Measurements from ENCODE around the gene NDUFB6.
"Not testable (repeated sequence)": the region's sequence is repeated elsewhere in the genome, so short reads cannot be mapped to it uniquely, and the experiment has no call there.

NDUFB6 gene

DNA sequence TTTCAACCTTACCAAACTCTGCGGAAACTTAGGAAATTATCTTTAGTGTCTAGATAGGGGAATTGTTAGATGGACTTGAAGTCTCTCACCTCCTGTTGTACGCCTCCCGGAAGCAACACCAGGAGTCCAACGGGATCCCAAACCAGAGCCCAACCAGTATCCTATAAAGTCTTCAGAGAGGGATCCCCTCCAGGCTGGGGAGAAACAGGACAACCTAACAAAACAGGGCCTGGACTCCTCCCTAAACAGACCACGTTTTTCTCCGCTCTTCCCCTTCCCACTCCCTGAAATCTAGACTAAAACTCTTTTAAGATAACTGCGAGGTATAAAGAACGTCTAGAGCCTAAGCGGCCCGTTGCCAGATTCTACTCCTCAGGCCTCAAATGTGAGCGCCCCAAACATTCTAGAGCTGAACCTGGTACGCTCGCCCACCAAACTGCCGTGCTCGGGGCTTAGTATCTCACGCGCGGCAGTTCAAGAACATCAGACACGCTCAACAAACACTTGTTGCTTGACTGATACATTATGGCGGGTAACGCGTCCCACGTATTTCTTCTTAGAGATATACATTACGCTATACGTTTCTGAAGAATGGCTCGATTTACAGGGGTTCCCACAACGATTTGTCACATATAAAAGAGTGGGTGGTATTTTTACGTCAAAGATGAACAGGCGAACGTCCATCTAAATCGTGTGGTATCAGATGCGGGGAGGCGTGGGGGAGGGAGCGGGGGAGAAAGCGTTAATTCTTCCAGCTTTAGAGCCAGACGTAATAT lies 21.5 kb downstream of the NDUFB6 start:
- H3K9me3 Mint-ChIP-seq: no peaks in the 10 kb centered on the region
- peaks cover 52% of the 10 kb centered on the region for H3K4me1 Mint-ChIP-seq (ENCODE audit: low read depth)
- H3K4me3 Mint-ChIP-seq: peak overlapping the region; percentile 94
- H3K27ac Mint-ChIP-seq: peak overlapping the region; percentile 99
- peak; percentile 71 for DNase-seq
- peaks cover 79% of the 10 kb centered on the region for H3K36me3 Mint-ChIP-seq (ENCODE audit: low read depth)
- no peaks in the 10 kb centered on the region for H3K27me3 Mint-ChIP-seq

DNA sequence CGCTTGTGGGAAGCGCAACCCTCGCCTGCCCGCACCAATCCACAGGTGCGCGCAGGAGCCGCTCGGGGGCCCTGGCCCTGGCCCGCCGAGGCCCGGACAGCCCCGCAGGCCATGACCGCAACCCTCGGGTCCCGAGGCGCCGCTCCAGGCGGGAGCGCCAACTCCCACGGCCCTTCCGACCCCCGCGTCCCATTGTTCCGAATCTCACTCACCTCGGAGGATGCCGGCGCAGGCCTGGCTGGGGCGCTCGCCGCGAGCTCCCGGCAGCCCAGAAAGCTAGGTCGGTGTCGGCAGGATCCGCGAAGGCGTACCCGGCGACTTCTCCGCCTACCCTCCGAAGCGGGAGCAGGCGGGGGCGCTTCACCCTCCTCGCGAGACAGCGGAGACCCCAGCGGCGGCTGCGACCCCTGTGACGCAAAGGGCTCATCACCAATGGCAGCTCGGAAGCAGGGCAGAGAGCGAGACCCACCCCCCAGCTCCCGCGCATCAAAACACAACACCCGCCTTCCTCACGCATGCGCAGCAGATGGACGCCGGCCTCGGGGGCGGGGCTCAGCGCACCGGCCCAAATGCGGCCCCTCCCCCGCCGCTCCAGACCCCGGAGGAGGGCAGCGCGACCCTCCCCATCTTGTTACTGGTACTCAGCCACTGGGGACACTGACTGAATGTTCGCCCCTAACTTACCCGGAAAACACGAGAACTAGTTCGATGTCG lies 22.2 kb downstream of the NDUFB6 start:
- Mint-ChIP-seq H3K4me1 (ENCODE audit: low read depth) (peaks cover 50% of the 10 kb centered on the region), H3K9me3 (no peaks in the 10 kb centered on the region), H3K27me3 (no peaks in the 10 kb centered on the region), H3K27ac (peak overlapping the region; percentile 99), H3K36me3 (ENCODE audit: low read depth) (peaks cover 76% of the 10 kb centered on the region), H3K4me3 (peak overlapping the region; percentile 94)
- peak; percentile 94 for DNase-seq

DNA sequence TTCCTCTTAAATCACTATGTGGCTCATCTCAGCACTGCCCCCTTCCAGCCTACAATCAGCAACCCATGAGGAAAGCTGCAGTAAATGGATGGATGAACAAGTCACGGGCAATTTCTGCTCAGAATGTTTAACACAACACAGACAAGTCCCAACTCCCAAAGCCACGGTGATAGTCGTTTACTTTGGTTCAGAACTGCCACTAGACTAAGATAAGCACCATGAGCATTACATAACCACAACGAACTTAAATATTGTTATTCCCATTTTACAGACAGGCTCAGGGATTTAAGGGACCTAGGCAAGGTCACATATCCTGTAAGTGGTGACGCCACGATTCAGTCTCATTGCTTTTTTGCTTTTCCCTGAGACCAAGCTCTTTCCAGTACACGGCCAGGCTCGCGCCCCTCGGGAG lies 22.8 kb downstream of the NDUFB6 start:
- no peaks in the 10 kb centered on the region for H3K27me3 Mint-ChIP-seq
- H3K27ac Mint-ChIP-seq: peak overlapping the region; percentile 85
- peaks cover 73% of the 10 kb centered on the region for H3K36me3 Mint-ChIP-seq (ENCODE audit: low read depth)
- H3K9me3 Mint-ChIP-seq: no peaks in the 10 kb centered on the region
- H3K4me3 Mint-ChIP-seq: peak overlapping the region; percentile 94
- DNase-seq: no peak
- peaks cover 50% of the 10 kb centered on the region for H3K4me1 Mint-ChIP-seq (ENCODE audit: low read depth)

DNA sequence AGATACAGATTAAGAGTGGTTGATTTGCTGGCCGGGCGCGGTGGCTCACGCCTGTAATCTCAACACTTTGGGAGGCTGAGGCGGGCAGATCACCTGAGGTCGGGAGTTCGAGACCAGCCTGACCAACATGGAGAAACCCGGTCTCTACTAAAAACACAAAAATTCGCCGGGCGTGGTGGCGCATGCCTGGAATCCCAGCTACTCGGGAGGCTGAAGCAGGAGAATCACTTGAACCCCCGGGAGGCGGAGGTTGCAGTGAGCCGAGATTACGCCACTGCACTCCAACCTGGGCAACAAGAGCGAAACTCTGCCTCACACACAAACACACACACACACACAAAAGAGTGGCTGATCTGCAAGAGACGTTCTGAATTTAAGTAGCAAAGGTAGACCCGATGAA lies 24.7 kb downstream of the NDUFB6 start:
- not testable (repeated sequence) for H3K27ac Mint-ChIP-seq, H3K9me3 Mint-ChIP-seq, H3K27me3 Mint-ChIP-seq, H3K4me3 Mint-ChIP-seq, DNase-seq
- Mint-ChIP-seq H3K4me1 (ENCODE audit: low read depth) (peaks cover 37% of the 10 kb centered on the region), H3K36me3 (ENCODE audit: low read depth) (peaks cover 71% of the 10 kb centered on the region)

DNA sequence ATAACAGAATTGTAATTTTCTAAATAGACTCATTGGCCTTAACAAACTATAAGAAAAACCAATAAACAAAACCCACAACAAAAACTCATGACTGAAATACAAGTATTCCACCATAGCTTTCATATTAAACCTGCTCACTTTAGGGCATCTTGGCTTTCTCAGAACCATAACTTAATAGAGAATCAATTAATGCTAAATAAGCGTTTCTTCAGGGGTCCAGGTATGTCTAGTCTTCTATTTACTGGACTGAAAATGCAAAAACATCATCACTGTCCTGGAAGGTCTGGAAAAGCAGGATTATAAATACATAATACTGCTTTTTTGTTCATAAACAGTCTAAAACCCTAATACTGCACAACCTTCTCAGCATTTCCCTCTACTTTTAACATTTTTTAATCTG lies 27.1 kb downstream of the NDUFB6 start:
- peaks cover 36% of the 10 kb centered on the region for H3K4me1 Mint-ChIP-seq (ENCODE audit: low read depth)
- H3K27me3 Mint-ChIP-seq: no peaks in the 10 kb centered on the region
- no peak overlapping the region for H3K27ac Mint-ChIP-seq
- peaks cover 73% of the 10 kb centered on the region for H3K36me3 Mint-ChIP-seq (ENCODE audit: low read depth)
- H3K4me3 Mint-ChIP-seq: no peak overlapping the region
- H3K9me3 Mint-ChIP-seq: no peaks in the 10 kb centered on the region
- no peak for DNase-seq

DNA sequence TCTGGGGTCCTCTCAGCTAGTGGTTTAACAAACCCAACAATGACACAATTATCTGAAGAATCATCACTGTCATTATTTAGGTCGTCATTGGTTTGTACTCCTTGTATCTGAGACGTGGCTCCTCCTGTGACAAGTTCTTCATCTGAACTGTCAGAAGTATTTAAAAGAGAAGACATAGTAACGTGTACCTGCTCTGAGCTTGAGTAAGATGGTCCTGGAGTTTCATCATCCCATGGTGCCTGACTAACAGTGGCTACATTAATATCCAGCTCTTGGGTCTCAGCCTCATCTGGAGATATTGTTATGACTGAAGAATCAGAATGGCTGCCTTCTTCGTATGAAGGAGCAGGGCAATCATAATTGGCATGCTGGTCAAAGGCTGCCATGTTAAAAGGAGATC lies 29.9 kb downstream of the NDUFB6 start:
- no peak overlapping the region for H3K27ac Mint-ChIP-seq
- peaks cover 55% of the 10 kb centered on the region for H3K36me3 Mint-ChIP-seq (ENCODE audit: low read depth)
- no peaks in the 10 kb centered on the region for H3K9me3 Mint-ChIP-seq
- H3K4me3 Mint-ChIP-seq: no peak overlapping the region
- H3K27me3 Mint-ChIP-seq: no peaks in the 10 kb centered on the region
- no peak for DNase-seq
- H3K4me1 Mint-ChIP-seq (ENCODE audit: low read depth): peaks cover 17% of the 10 kb centered on the region

DNA sequence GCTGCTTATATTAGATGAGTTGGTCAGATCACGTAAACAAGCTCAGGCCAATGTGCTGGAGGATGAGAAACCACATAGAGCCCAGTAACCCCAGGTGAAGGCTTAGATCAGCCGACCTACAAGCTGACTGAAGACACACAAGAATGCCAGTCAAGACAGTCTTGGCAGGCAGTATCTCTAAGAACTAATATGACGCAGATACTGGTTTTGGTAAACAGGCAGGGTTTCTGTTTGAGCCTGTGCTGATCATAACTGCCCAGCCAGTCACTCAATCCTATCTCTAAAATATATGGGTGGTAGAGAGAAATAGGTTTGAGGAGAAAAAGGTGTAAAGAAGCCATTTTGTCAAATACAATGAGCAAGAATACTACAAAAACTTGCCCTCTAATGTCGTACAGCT lies 39.1 kb downstream of the NDUFB6 start:
- Mint-ChIP-seq H3K4me3 (no peak overlapping the region), H3K4me1 (ENCODE audit: low read depth) (no peaks in the 10 kb centered on the region), H3K9me3 (no peaks in the 10 kb centered on the region), H3K36me3 (ENCODE audit: low read depth) (peaks cover 15% of the 10 kb centered on the region), H3K27me3 (no peaks in the 10 kb centered on the region), H3K27ac (no peak overlapping the region)
- DNase-seq: no peak

DNA sequence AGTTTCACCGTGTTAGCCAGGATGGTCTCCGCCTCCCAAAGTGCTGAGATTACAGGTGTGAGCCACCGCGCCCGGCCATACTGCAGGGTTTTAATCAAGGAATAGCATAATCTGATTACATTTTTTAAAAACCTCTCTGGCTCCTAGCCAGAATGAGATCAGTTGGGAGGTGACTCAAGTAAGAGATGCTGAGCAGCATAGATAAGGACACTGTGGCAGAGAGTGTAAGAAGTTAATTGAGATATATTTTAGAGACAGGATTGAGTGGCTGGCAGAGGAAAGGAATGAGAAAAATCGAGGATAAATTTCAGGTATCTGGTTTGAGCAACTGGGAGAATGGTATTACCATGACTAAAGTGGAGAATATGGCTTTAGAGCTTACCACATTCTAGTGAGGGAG lies 39.6 kb downstream of the NDUFB6 start:
- no peaks in the 10 kb centered on the region for H3K9me3 Mint-ChIP-seq
- H3K36me3 Mint-ChIP-seq (ENCODE audit: low read depth): peaks cover 15% of the 10 kb centered on the region
- no peak overlapping the region for H3K4me3 Mint-ChIP-seq
- DNase-seq: no peak
- no peaks in the 10 kb centered on the region for H3K27me3 Mint-ChIP-seq
- H3K4me1 Mint-ChIP-seq (ENCODE audit: low read depth): no peaks in the 10 kb centered on the region
- H3K27ac Mint-ChIP-seq: no peak overlapping the region

DNA sequence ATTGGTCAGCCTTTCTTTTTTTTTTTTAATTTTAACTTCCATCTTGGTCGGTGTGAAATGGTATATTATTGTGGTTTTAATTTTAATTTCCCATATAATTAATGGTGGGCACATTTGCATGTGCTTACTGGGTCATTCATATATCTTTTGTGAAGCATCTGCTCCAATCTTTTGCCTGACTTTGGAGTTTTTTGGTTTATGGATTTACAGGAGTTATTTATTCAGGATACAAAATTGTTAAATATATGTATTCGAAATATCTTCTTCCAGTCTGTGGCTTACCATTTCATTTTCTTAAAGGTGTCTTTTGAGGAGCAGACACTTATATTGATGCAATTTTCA lies 46.3 kb downstream of the NDUFB6 start:
- peak overlapping the region; percentile 91 for H3K4me3 Mint-ChIP-seq
- H3K9me3 Mint-ChIP-seq: no peaks in the 10 kb centered on the region
- peaks cover 32% of the 10 kb centered on the region for H3K36me3 Mint-ChIP-seq (ENCODE audit: low read depth)
- peak overlapping the region; percentile 93 for H3K27ac Mint-ChIP-seq
- no peak for DNase-seq
- no peaks in the 10 kb centered on the region for H3K27me3 Mint-ChIP-seq
- peaks cover 44% of the 10 kb centered on the region for H3K4me1 Mint-ChIP-seq (ENCODE audit: low read depth)

DNA sequence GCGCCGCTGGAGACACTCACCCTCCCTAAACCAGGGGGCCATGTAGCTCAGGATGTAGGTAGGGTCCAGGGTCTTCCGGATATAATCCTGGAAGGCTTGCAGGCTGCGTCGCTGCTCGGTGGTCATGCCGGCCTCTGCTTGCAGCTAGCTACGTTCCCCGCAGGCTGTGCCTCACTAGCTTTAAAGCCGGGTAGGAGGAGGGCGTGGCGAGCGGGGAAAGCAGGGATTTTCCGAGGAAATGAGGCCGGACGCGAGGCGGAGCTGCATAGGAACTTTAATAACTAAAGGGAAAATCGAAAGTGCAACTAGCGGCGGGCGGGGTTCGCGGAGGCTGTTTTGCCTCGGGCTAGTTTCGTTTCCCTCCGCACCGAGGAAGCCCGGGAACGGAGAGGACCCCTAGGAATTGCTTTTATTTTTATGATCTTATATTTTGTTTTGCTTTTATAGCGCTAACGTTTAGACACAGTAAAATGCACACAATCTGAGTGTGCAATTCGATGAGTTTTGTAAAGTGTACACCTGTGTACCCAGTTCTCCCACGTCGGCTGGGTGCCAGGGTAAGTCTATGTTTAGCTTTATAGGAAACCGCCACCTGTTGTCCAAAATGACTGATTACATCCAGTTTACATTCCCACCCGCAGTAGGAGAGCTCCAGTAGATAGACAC lies 46.8 kb downstream of the NDUFB6 start, which contains the start of gene RIGI:
RIGI (minus strand) TSS at position 156 of the 666 bp plus-strand sequence; CDS start at position 126, 30 bp downstream.
- Mint-ChIP-seq H3K27ac (peak within 1 kb of the TSS; percentile 93), H3K9me3 (no peaks in the 10 kb centered on the region), H3K36me3 (ENCODE audit: low read depth) (peaks cover 37% of the 10 kb centered on the region), H3K4me3 (peak within 1 kb of the TSS; percentile 91), H3K4me1 (ENCODE audit: low read depth) (peaks cover 49% of the 10 kb centered on the region), H3K27me3 (no peaks in the 10 kb centered on the region)
- peak; percentile 80 for DNase-seq

DNA sequence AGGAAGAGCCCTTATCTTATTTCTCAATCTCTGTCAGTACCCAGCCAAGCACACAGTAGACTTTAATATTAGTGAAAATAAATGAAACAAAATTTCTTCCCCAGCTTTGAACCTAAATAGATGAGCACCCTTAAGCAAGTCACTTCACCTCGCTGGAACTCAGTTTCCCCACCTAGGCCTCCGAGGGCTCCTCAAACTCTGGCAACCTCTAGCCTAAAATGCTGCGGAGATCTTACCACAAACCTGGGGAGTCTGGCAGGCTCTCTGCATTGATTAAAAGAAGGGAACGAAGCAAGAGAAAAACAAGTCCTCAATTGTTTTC lies 47.3 kb downstream of the NDUFB6 start:
- Mint-ChIP-seq H3K4me3 (peak overlapping the region; percentile 91), H3K9me3 (no peaks in the 10 kb centered on the region), H3K27me3 (no peaks in the 10 kb centered on the region), H3K4me1 (ENCODE audit: low read depth) (peaks cover 49% of the 10 kb centered on the region), H3K27ac (peak overlapping the region; percentile 93), H3K36me3 (ENCODE audit: low read depth) (peaks cover 33% of the 10 kb centered on the region)
- DNase-seq: no peak

DNA sequence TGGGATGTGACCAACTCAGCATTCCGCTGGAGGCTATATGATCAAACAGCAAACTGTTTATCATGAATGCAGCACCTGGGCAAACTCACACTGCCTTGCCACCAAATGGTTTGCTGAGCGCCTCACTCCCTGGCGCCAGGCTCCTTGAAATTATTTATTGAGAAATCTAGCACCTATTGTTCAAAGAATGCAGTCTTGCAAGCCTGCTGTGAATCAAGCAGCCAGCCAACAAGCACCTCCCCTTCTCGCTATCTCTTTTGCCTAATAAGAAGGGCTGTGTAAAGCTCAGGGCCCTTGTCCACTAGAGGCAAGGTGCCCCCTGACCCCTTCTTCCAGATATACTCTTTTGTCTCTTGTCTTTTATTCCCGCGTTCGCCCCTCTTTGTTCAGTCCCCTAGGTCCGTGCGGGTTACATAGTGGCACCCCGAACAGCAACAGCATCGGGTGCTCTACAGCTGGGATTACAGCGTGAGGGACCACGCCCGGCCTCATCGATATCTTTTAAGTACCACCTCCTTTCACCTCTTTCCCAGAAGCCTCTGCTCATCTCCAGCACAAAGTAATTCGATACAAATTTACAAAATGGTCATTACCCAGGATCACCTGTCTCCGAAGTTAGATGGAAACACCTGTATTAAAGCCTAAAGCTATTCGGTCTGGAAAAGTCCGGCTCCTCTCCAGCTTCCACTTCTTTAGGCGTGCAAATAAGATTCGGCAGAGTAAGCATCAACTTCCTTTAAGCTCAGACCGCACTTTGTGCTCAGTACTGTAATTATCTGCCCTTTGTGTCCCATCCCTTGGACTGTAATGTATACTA lies 47.9 kb downstream of the NDUFB6 start:
- H3K9me3 Mint-ChIP-seq: no peaks in the 10 kb centered on the region
- peak overlapping the region; percentile 93 for H3K27ac Mint-ChIP-seq
- DNase-seq: peak; percentile 47
- peaks cover 37% of the 10 kb centered on the region for H3K36me3 Mint-ChIP-seq (ENCODE audit: low read depth)
- no peaks in the 10 kb centered on the region for H3K27me3 Mint-ChIP-seq
- peaks cover 51% of the 10 kb centered on the region for H3K4me1 Mint-ChIP-seq (ENCODE audit: low read depth)
- peak overlapping the region; percentile 91 for H3K4me3 Mint-ChIP-seq

DNA sequence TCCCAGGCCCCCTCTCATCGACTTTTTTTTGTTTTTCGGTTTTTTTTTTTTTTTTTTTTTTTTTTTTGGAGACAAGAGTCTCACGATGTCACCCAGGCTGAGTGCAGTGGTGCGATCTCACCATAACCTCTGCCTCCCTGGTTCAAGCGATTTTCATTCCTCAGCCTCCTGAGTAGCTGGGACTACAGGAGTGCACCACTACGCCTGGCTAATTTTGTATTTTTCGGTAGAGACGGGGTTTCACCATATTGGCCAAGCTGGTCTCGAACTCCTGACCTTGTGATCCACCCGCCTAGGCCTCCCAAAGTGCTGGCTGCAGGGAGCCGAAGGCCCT lies 48.4 kb downstream of the NDUFB6 start:
- not testable (repeated sequence) for H3K9me3 Mint-ChIP-seq, DNase-seq, H3K27me3 Mint-ChIP-seq
- H3K36me3 Mint-ChIP-seq (ENCODE audit: low read depth): peaks cover 39% of the 10 kb centered on the region
- H3K4me1 Mint-ChIP-seq (ENCODE audit: low read depth): peaks cover 51% of the 10 kb centered on the region
- H3K4me3 Mint-ChIP-seq: peak overlapping the region; percentile 91
- peak overlapping the region; percentile 54 for H3K27ac Mint-ChIP-seq

DNA sequence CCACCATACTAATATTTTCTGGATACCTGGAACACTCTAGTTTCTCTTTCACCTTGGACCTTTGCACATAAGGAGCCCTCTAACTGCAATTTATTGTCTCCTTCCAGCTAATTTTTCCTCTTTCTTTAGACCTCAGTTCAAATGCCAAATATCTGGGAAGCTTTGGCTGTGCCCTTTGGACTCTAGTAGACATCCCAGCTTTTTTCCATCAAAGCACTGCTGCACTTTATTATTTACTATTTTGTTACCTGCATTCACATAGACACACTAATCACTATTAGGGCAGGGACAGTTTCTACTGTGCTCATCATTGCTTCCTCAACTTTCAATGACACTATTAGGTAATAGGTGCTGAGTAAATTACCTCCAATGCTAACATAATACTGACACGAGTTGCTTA lies 49.0 kb downstream of the NDUFB6 start:
- Mint-ChIP-seq H3K9me3 (no peaks in the 10 kb centered on the region), H3K36me3 (ENCODE audit: low read depth) (peaks cover 42% of the 10 kb centered on the region), H3K27me3 (no peaks in the 10 kb centered on the region), H3K4me3 (no peak overlapping the region), H3K27ac (no peak overlapping the region), H3K4me1 (ENCODE audit: low read depth) (peaks cover 52% of the 10 kb centered on the region)
- no peak for DNase-seq
